Bronchial epithelial cell (primary cell): ENCODE measurements around the gene ZBP1. TPM values are rescaled to one million over a fixed set of nuclear protein-coding genes. Genes with fewer than 3 reads are reported as not detected.

Source experiments
- DNase-seq: peaks from one replicate; pipeline ENCODE4 v3.0.0-alpha.2; 2010; ENCODE audit warnings: low read depth
- FAIRE-seq: peaks from 2 replicates; lab custom pipeline; 2011; peaks lifted over from hg19 to GRCh38; lab: Jason Lieb, UNC
- H3K27me3 ChIP-seq: 2 replicates; pipeline ENCODE4 v1.5.1; 2011; ENCODE audit warnings: low read length; ENCODE audit not compliant: control insufficient read depth, insufficient read depth
- H3K36me3 ChIP-seq: 2 replicates; pipeline ENCODE4 v1.5.1; 2011; ENCODE audit warnings: low read length; ENCODE audit not compliant: control insufficient read depth, insufficient read depth
- H3K4me3 ChIP-seq: 2 replicates; pipeline ENCODE4 v1.5.1; 2011; ENCODE audit warnings: mild to moderate bottlenecking, low read depth, low read length, control low read depth
- CTCF ChIP-seq: IDR thresholded peaks from 2 replicates; pipeline ENCODE4 v1.5.1; 2011; ENCODE audit warnings: mild to moderate bottlenecking, moderate library complexity, low read length, control low read depth, inconsistent platforms; ENCODE audit not compliant: insufficient read depth, severe bottlenecking
- total RNA-seq: library from RNA; depleted of rRNA; stranded (reverse); fragments of >200 nt; gene quantifications from 2 replicates; pipeline ENCODE4 v1.2.1, GENCODE V29; 2014

Gene ZBP1
- total RNA-seq, 1 donor from 2014 or later, result not detected

- FAIRE-seq (no peak), DNase-seq (no peak)
- TF ChIP-seq CTCF, result no peak
- Histone ChIP-seq H3K4me3 (no peak overlapping the region), H3K27me3 (no peaks in the 10 kb centered on the region), H3K36me3 (peaks cover 32% of the 10 kb centered on the region)
Measured at GRCh38 chr20:57663241-57663640, 43.0 kb upstream of the ZBP1 start.

GRCh38 chr20:57662456-57663240 is 42.4 kb upstream of the ZBP1 start:
- H3K4me3 ChIP-seq, result no peak overlapping the region
- H3K36me3 ChIP-seq, result peaks cover 33% of the 10 kb centered on the region
- no peak for FAIRE-seq
- no peaks in the 10 kb centered on the region for H3K27me3 ChIP-seq
- no peak for TF ChIP-seq CTCF
- DNase-seq, result no peak

GRCh38 chr20:57661746-57662455 is 41.7 kb upstream of the ZBP1 start:
- TF ChIP-seq CTCF, result no peak
- Histone ChIP-seq H3K4me3 (no peak overlapping the region), H3K36me3 (peaks cover 33% of the 10 kb centered on the region), H3K27me3 (no peaks in the 10 kb centered on the region)
- no peak for FAIRE-seq
- no peak for DNase-seq

- DNase-seq, result no peak
- FAIRE-seq, result no peak
- peaks cover 31% of the 10 kb centered on the region for H3K36me3 ChIP-seq
- H3K27me3 ChIP-seq, result no peaks in the 10 kb centered on the region
- TF ChIP-seq CTCF, result no peak
- H3K4me3 ChIP-seq, result no peak overlapping the region
Measured at GRCh38 chr20:57660922-57661745, 40.9 kb upstream of the ZBP1 start.

GRCh38 chr20:57660181-57660921 is 40.1 kb upstream of the ZBP1 start:
- DNase-seq (no peak), FAIRE-seq (peak; percentile 98)
- no peak for TF ChIP-seq CTCF
- Histone ChIP-seq H3K4me3 (no peak overlapping the region), H3K36me3 (peaks cover 29% of the 10 kb centered on the region), H3K27me3 (no peaks in the 10 kb centered on the region)
